Measurements from ENCODE around the gene PEMT. TPM values are rescaled to one million over a fixed set of nuclear protein-coding genes. Genes with fewer than 3 reads are reported as not detected.

PEMT gene
- polyA plus RNA-seq, 3 donors, result 25.2 to 33.8 (median 28.0) TPM

DNA sequence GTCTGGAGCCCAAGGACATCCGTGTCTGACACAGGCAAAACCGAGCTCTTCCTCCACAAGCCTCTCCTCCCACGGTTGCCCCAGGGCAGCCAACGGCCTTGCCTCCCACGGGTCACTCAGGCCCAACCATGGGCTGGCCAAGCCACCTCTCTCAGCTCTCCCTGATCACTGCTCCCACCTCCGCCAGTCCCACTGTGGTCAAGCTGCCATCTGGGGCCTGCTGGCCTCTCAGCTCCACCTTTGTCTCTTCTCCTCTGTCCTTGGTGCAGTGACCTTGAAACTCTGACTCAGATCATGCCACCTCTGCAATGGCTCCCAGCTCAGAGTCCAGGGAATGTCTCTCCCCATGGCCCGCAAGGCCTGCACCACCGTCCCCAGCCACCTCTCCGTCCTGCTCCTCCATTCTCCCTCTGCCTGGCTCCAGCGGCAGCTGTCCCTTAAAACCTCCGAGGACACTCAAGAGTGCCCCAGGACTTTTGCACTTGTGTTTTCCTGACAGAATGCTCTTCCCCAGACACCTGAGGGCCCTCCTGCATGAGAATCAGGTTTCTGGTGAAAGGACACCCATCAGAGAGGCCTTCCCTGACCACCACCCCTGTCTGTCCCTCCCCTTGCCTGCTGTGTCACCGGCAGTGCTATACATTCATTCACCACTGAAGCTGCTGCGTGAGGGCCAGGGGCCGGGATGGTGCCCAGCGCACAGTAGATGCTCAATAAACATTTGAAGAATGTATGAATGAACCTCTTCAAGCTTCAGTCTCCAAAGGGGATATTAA lies 19.3 kb downstream of the PEMT start:
- no peak for DNase-seq (ENCODE audit: low read depth in 3 of 3, low spot score in 2 of 3)

DNA sequence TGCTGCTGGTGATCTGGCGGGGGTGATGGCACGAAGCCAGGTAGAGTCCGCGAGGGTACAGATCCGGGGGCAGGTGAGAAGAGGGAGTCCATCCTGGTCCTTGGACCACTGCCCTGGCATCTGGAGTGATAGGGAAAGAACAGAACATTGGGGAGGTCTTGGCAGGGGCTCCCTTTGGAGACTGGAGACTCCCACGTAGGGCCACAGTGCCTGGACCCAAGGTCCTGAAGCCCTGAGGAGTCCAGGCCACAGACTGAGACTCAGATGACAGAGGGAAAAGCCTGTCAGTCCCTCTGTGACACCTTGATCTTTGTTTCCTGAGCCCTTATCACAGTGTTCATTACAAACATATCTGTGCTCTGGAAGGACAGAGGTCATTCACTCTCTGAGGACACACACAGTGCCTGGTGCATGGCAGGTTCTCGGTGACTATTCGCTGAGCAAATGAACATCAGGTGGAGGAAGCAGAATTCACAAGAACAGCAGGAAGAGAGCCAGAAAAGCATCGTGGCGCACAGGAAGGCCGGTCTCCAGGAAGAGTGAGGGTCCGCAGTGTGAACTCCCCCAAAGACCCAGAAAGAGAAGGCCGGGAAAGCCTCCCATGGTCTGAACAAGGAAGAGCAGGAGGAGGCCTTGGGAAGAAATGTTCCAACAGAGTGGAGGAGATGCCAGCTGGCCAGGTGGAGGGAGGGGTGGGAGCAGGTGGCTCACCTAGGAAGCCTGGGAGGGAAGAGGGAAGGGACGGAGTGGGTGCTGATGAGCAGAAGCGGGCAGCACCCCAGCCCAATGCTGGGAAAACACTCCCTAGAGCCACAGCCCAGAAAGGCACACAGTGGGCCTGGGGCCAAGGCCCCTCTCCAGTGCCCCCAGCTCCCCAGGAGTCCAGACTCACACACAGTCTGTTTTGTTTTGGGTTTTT lies 20.5 kb downstream of the PEMT start:
- DNase-seq (ENCODE audit: low read depth in 3 of 3, low spot score in 2 of 3), result no peak

DNA sequence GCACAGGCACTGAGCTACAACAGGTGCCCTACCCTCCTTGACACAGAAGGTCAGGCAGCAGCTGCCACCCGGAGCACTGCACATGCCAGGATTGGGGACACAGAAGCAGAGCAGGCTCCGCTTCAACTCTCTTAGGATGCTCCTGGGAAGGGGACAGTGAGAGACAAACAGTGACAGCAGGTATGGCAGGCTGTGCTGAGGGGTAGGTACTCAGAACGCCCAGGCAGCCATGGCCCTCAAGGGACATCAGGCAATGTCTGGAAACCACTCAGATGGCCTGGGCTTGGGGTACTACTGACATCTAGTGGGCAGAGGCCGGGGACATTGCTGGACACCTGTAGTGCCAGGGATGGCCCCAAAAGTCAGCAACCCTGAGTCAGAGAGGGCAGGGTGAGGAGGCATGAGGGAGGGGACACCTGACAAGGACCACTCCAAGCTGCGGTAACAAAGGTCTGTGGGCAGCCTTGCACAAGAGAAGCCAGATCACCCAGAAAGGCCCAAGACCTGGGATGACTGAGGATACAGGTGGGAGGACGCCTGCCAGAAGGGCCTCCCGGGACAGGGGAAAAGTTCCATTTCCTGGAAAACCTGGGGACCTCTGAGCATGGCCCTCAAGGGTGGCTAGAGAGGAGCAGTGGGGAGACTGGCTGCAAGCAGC lies 21.2 kb downstream of the PEMT start:
- DNase-seq (ENCODE audit: low read depth in 3 of 3, low spot score in 2 of 3), result no peak

DNA sequence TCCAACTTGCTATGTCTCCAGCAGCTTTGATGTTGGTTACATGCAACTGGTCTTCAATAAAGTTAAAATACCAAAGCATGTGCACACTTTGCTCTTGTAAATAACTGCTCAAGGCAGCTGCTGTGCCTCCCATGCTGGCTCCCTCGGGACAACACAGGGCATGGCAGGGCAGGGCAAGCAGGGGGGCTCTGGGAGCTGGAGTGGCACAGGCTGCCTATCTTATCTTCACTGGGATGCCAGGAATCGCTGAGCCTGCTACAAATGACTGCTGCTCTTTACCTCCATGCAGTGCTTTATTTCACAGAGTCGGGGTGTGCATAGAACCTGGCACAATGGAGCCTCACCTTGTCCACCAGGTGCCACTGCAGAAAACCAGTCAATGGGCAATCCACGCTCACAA lies 21.8 kb downstream of the PEMT start:
- no peak for DNase-seq (ENCODE audit: low read depth in 3 of 3, low spot score in 2 of 3)

DNA sequence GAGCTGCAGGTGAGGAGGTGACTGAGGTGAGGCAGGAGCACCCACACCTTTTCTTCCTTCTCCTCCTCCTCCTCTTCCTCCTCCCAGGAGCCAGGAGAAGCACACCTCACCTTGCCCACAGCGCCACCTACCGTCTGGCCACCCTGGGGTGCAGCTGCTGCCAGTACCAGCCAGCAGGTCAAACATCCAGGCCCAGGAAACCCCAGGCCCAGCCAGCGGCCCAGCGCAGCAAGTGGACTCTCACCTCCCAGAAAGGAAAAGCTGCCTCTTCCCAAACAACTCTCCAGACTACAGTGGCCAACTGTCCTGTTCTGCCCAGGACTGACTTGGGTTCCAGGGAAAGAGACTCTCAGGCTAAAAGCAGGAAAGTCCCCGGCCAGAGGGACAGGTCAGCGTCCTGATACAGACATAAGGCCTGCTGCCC lies 22.7 kb downstream of the PEMT start:
- DNase-seq (ENCODE audit: low read depth in 3 of 3, low spot score in 2 of 3), result no peak

DNA sequence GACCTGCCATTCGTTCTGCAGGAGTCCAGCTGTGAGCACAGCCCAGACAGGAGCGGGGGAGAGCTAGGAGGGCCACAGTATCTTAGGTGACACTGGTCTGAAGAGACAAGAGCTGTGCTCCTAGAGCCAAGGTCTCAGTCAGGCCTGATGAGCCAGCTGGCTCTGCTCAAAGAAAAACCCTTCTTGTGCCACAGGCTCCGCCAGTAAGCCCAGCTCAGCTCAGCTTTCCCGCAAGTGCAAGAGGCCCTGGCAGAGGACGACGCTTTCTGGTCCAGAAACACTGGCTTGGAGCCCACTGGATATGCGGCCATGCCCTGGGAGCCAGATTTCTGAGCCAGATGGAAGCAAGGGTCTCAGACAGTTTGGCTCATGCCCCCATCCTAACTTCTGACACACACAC lies 23.9 kb downstream of the PEMT start:
- no peak for DNase-seq (ENCODE audit: low read depth in 3 of 3, low spot score in 2 of 3)

DNA sequence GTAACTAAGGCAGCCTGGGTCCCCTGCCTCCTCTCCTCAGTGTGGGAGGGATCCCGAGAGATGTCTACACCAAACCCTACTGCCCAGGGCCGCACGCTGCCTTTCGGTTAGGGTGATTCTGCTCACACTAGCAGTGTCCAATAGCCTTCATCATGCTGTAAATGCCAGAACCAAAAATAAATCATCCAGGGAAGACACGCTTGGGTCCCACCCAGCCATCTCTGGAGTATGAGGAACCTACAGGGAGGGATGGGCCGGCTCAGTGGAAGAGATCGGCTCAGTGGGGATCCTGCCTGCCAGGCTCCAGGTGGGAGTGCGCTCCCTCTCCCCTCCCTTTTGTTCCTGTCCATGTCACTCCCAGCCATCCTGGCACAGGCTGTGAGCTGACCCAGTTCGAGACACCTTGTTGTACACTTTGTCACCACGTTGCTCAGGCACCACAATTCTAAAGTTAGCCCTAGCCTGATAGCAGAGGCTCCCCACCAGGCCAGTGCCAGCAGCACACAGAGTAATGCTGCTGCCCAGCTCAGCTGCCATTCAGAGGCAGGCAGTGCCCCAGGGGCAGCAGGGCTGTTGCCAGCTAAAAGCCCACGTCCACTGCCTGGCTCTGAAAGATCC lies 24.5 kb downstream of the PEMT start:
- no peak for DNase-seq (ENCODE audit: low read depth in 3 of 3, low spot score in 2 of 3)

DNA sequence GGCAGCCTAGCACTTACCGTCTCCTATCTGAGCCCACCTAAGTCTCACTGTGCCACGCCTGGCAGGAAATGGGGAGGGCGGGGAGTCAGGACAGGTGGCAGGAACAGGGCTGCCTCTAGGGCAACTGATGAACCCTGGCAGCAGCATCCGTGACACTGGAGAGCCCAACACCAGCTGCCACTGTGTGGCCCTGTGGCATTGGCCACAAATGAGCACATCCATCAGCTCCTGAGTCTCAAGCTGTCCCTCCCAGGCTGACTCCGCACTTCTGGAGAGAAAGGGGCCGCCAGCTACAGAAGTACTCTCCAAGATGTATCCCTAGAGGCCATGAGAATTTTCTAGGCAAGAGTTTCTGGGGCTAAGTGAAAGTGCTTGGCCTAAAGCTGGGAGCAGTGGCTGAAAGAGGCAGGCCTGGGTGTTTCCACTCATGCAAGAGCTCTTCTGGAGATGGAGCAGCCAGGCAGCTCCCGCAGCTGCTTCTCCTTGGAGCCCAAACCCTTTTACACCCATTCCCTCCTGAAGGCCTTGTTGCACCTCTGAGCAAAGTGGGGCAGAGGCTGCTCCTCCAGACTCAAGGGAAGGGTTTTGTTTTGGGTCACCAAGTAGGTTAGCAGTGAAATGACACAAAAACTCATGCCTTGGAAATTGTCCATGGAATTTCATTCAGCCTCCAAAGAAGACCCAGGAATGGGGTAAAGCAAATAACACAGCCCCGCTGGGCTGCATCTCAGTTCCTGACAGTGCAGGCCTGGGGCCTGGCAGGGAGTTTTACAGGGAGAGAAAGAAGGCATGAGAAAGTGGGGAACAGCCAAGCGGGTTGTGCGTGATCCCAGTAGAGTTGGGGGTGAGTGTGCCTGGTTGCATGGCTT lies 25.8 kb downstream of the PEMT start:
- DNase-seq (ENCODE audit: low read depth in 3 of 3, low spot score in 2 of 3), result no peak

DNA sequence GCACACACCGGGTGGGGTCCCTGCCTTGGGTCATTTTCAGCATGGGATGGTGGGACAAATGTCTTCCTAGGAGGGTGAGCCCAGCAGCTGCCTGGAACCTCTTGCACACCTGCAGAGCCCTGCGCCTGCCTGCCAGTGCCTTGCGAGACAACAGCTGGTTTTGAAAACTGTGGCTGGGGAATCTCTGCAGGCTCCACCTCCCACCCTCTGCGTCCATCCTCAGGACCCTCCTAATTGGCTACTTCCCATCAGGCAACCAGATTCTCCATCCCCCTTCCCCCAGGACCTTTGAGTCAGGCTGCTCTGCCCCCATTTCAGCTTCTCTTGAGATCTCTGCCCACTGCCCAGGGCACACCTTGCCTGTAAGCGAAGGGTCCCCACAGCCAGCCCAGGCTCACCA lies 26.6 kb downstream of the PEMT start:
- DNase-seq (ENCODE audit: low read depth in 3 of 3, low spot score in 2 of 3), result no peak

DNA sequence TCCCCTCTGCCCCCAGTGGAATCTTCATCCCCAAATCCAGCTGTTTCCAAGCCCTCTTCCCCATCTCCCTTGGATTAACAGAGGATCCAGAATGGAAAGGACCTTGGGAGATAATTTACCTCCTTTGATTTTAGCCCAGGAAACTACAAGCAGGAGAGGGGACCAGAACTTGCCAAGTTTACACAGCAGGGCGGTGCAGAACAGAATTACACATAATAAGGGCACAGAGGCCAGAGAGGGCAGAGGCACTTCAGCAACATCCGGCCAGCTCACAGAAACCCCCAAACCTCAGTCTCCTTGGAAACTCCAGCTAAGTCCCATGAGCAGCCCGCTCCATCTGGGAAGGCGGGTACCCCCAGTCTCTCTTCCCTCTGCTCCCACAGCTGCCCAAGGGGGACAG lies 27.2 kb downstream of the PEMT start:
- no peak for DNase-seq (ENCODE audit: low read depth in 3 of 3, low spot score in 2 of 3)

DNA sequence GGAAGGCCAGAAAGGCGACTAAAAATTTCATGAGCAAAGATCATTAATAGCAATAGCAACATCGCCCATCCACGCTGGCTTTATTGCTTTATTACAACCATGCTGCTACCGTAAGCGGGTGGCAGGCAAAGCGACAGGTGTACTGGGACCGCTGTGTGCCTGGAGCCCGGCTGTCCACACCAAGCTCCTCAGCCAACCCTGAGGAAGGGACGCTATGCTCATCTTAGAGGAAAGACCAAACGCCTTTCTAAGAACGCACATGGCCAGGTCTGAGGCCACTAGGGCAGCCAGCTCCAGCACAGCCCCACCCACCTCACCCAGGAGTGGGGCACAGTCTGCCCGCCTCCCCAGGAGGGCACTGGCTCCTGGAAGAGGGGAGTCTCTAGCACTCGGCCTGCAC lies 28.0 kb downstream of the PEMT start:
- no peak for DNase-seq (ENCODE audit: low read depth in 3 of 3, low spot score in 2 of 3)

DNA sequence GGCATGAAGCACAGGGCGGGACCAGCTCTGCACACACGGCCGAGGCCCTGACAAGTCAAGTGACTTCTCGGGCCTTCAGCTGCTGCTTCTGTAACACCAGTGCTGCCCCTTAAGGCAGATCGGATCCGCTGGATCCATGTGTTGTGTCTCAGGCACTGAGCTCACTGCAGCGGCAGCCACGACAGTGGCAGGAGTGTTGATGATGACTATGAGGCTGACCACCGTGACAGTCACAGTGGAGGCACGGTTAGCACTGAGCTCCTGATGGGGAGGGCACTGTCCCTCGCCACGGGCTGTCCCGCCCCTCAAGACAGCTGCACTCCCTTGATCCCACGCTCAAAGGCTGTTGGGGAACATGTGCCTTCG lies 29.4 kb downstream of the PEMT start:
- no peak for DNase-seq (ENCODE audit: low read depth in 3 of 3, low spot score in 2 of 3)

DNA sequence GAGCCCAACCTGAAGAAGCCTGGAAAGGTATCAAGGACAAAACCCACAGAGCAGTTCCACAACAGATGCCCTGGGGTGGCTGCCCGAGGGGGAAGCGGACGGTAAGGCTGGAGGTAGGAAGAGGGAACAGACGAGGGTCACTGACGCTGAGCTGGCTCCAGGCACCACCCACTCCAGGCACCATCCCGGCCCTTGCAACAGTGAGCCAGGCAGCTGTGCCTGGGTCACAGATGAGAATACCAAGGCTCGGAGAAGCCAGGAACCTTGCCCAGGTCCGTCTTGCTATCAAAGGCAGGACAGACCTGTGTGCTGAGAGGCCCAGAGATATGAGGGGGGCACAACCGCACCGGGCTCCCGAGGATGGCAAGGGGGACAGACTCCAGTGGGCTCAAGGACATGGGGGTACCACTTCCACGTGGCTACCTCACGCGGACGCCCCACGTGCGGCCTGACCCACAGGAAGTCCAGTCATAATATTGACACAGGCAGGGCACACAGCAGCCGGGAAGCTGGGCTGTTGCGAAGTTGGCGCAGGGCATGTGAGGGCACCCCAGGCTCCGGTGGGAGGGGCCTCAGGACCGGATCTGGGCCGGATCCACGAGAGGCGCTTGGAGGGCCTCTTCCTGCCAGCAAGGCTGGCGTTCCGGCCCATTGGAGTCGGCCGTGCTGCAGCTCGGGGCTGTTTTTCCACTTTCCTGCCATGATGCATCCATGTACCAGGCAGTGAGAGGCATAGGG lies 29.9 kb downstream of the PEMT start:
- DNase-seq (ENCODE audit: low read depth in 3 of 3, low spot score in 2 of 3), result no peak

DNA sequence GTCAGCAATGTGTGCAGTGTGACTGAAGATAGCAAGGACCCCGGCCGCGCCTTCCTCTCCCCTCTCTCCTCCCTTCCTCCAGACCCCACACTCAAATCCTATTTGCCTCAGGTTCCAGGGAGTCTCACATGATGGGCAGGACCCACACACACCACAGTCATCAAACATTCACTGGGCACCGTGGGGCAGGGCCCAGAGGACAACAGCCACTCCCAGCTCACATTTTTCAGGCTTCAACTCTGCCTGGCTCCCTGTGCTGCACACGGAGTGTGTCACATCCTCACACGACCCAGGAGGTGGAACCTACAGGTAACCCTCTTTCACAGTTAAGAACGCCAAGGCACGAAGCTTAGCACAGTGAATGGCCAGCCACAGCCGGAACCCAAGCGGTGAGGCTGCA lies 30.5 kb downstream of the PEMT start:
- no peak for DNase-seq (ENCODE audit: low read depth in 3 of 3, low spot score in 2 of 3)

DNA sequence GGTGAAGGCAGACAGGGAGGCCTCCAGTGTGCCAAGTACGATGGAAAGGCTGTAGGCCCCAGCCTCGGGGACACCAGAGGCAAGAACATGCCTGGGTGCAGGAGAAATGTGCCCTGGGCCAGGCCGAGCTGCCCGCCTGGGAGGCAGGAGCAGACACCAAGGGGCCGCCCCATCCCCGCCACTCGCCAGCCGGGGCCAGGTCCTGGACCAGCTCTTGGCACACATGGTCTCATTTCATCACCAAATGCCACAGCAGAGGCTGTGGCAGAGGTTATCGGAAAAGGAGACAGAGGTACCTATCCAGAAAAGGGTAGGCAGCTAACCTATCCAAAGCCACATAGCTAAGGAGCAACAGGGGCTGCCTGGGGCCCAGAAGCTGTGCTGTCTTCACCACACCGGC lies 31.3 kb downstream of the PEMT start:
- no peak for DNase-seq (ENCODE audit: low read depth in 3 of 3, low spot score in 2 of 3)

DNA sequence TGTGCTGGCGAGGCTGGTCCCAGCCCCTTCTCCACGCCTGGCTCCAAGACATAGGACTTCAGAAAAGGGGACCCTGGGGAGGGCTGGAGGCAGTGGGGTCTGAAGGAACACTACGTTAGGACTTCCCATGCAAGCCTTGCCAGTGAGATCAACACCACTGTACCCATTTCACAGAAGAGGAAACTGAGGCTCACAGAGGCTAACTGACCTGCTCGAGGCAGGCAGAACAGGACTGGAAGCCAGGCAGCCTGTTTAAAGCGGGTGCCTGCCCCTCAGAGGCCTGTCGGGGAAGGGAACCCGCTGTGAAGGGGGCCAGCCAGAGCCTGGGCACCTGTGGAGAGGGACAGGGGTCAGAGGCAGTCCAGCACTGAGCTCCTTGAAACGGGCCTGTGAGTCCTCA lies 32.3 kb downstream of the PEMT start:
- no peak for DNase-seq (ENCODE audit: low read depth in 3 of 3, low spot score in 2 of 3)

DNA sequence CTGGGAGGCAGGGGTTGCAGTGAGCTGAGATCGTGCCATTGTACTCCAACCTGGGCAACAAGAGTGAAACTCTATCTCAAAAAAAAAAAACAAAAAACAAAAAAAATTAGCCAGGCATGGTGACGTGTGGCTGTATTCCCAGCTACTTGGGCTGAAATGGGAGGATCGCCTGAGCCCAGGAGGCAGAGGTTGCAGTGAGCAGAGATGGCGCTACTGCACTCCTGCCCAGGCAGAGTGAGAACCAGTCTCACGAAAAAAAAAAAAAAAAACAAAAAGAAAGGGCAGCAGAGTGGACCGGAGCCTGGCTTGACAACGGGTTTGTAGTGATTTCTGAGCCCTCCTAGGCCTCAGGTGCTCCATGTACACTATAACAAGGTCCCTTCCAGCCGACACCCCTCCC lies 33.1 kb downstream of the PEMT start:
- no peak for DNase-seq (ENCODE audit: low read depth in 3 of 3, low spot score in 2 of 3)

DNA sequence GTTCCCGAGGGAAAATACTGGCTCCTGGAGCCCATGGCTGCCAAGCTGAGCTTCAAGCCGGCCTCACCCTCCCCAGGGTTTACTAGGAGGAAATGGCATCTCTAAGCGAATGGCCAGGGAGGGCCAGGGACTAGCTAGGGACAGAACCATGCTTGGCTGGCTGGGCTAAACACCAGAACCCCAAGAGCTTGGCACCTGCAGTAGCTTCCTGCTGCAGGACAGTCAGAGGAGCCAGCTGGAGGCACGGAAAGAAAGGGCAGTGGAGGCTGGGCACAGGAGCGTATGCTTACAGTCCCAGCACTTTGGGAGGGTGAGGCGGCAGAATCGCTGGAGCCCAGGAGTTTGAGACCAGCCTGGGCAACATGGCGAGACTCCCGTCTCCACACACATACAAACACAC lies 33.7 kb downstream of the PEMT start:
- DNase-seq (ENCODE audit: low read depth in 3 of 3, low spot score in 2 of 3), result no peak

DNA sequence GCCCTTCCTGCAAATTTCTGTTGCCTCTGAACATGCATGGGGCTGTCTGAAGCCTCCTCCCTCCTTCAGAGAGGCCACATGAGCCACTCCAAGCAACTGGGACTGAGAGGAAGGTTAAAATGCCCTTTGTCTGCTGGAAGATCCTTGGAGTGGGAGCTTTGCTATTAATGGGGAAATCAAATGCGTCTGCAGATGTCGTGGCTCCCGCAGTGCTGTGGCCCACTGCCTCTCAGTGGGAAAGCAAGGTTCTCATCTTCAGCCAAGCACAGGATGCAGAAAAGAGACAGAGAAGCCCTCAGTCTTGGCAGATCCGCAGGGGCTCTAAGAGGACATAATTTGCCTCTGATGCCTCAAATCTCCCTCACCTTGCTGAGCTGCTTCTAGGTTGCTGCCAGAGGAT lies 34.8 kb downstream of the PEMT start:
- no peak for DNase-seq (ENCODE audit: low read depth in 3 of 3, low spot score in 2 of 3)

DNA sequence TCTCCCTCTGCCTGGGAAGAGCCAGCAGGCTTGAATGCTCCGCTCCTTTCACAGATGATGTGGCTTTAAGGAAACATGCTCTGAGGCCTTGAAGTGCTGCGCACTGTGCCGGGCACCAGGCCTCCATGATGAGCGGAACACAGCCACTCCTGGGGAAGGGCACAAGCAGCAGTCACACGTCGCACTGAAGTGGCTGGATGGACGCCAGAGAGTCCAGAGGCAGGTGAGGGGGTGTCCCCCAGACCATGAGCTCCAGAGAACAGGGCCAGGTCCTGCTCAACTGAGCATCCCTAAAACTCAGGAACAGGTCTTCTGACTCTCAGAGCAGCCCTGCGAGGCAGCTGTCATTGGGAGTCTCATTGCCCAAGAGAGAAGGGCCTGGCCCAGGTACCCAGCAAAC lies 35.6 kb downstream of the PEMT start:
- no peak for DNase-seq (ENCODE audit: low read depth in 3 of 3, low spot score in 2 of 3)

Data from right renal cortex interstitium (tissue), 3 donors.